HEK293 (cell line): ENCODE results near the gene MED25.

Source experiments
- CTCF ChIA-PET: fragments of 350-600 bp; formaldehyde crosslinking; extraction: SDS; loops from one replicate; lab custom pipeline; 2021; ENCODE audit warnings: antibody characterized with exemption; lab: Yijun Ruan, JAX
- POLR2A ChIA-PET: fragments of 300-600 bp; formaldehyde crosslinking; extraction: SDS; loops from one replicate; lab custom pipeline; 2020; ENCODE audit warnings: antibody characterized with exemption, inconsistent platforms; lab: Yijun Ruan, JAX
- H3K27ac ChIP-seq: fragments of 200-500 bp; sonication (Bioruptor generic); 2 replicates; pipeline ENCODE4 v1.5.1; 2014; ENCODE audit warnings: low read depth, low read length, control low read depth, inconsistent platforms; ENCODE audit errors: extremely low read depth
- H3K36me3 ChIP-seq, 2 experiments: fragments of 200-500 bp in 1 of 2; sonication (Bioruptor generic) in 1 of 2; 1 replicate in 1 of 2; 2 replicates in 1 of 2; pipeline ENCODE4 v1.5.1; 2014 to 2017; ENCODE audit warnings: inconsistent platforms in 2 of 2, low read length in 2 of 2; ENCODE audit not compliant: control insufficient read depth in 2 of 2, insufficient read depth in 1 of 2
- H3K4me1 ChIP-seq: fragments of 200-500 bp; sonication (Bioruptor generic); 2 replicates; pipeline ENCODE4 v1.5.1; 2014; ENCODE audit warnings: mild to moderate bottlenecking, low read length, inconsistent platforms; ENCODE audit not compliant: control insufficient read depth, insufficient read depth
- H3K4me3 ChIP-seq: 2 replicates; pipeline ENCODE4 v1.5.1; 2011; ENCODE audit warnings: low read depth, mild to moderate bottlenecking, control low read depth, low read length, moderate library complexity
- H3K9me3 ChIP-seq: fragments of 200-500 bp; sonication (Bioruptor generic); 2 replicates; pipeline ENCODE4 v1.5.1; 2014; ENCODE audit warnings: low read depth, low read length, inconsistent platforms; ENCODE audit not compliant: control insufficient read depth, insufficient read depth
- KLF17 ChIP-seq: fragments of 450-650 bp; formaldehyde crosslinking; IDR thresholded peaks from 2 replicates; pipeline ENCODE4 v1.5.1; 2016; ENCODE audit warnings: missing biosample characterization, missing genetic modification characterization
- SP7 ChIP-seq: fragments of 450-650 bp; formaldehyde crosslinking; IDR thresholded peaks from 2 replicates; pipeline ENCODE4 v1.5.1; 2016; ENCODE audit warnings: missing biosample characterization, missing genetic modification characterization
- TCF7L2 ChIP-seq: IDR thresholded peaks from 2 replicates; pipeline ENCODE4 v1.6.1; 2011; ENCODE audit warnings: low read depth, mild to moderate bottlenecking, inconsistent platforms, low read length, moderate library complexity, borderline replicate concordance
- WT1 ChIP-seq: fragments of 450-650 bp; formaldehyde crosslinking; IDR thresholded peaks from 2 replicates; pipeline ENCODE4 v1.5.1; 2016; ENCODE audit warnings: missing biosample characterization, missing genetic modification characterization
- ZBTB48 ChIP-seq: fragments of 450-650 bp; formaldehyde crosslinking; IDR thresholded peaks from 2 replicates; pipeline ENCODE4 v1.5.1; 2016; ENCODE audit warnings: missing biosample characterization, missing genetic modification characterization
- ZBTB49 ChIP-seq: fragments of 450-650 bp; formaldehyde crosslinking; IDR thresholded peaks from 2 replicates; pipeline ENCODE4 v1.5.1; 2016; ENCODE audit warnings: missing biosample characterization, missing genetic modification characterization, low read depth
- ZFP41 ChIP-seq: fragments of 450-650 bp; formaldehyde crosslinking; IDR thresholded peaks from 2 replicates; pipeline ENCODE4 v1.5.1; 2016; ENCODE audit warnings: missing biosample characterization, missing genetic modification characterization, borderline replicate concordance
- ZNF121 ChIP-seq: fragments of 450-650 bp; formaldehyde crosslinking; IDR thresholded peaks from 2 replicates; pipeline ENCODE4 v1.5.1; 2016; ENCODE audit warnings: missing biosample characterization, missing genetic modification characterization
- ZNF133 ChIP-seq: fragments of 450-650 bp; formaldehyde crosslinking; IDR thresholded peaks from 2 replicates; pipeline ENCODE4 v1.5.1; 2016; ENCODE audit warnings: missing biosample characterization, missing genetic modification characterization
- ZNF169 ChIP-seq: fragments of 450-650 bp; formaldehyde crosslinking; IDR thresholded peaks from 2 replicates; pipeline ENCODE4 v1.5.1; 2016; ENCODE audit warnings: missing biosample characterization, missing genetic modification characterization
- ZNF174 ChIP-seq: fragments of 450-650 bp; formaldehyde crosslinking; IDR thresholded peaks from 2 replicates; pipeline ENCODE4 v1.5.0; 2017; ENCODE audit warnings: missing biosample characterization, mild to moderate bottlenecking, missing genetic modification characterization
- ZNF184 ChIP-seq: fragments of 450-650 bp; IDR thresholded peaks from 2 replicates; pipeline ENCODE4 v1.5.1; 2018; ENCODE audit warnings: missing biosample characterization, mild to moderate bottlenecking, missing genetic modification characterization
- ZNF239 ChIP-seq: fragments of 450-650 bp; formaldehyde crosslinking; IDR thresholded peaks from 2 replicates; pipeline ENCODE4 v1.5.1; 2016; ENCODE audit warnings: missing biosample characterization, missing genetic modification characterization
- ZNF366 ChIP-seq: fragments of 450-650 bp; formaldehyde crosslinking; conservative IDR thresholded peaks from 2 replicates; pipeline ENCODE4 v1.5.1; 2016; ENCODE audit warnings: missing biosample characterization, missing genetic modification characterization
- ZNF37A ChIP-seq: fragments of 450-650 bp; IDR thresholded peaks from 2 replicates; pipeline ENCODE4 v1.5.1; 2018; ENCODE audit warnings: missing biosample characterization, missing genetic modification characterization
- ZNF561 ChIP-seq: fragments of 450-650 bp; IDR thresholded peaks from 2 replicates; pipeline ENCODE4 v1.5.1; 2018; ENCODE audit warnings: missing biosample characterization, missing genetic modification characterization, borderline replicate concordance
- ZNF585B ChIP-seq: fragments of 450-650 bp; formaldehyde crosslinking; IDR thresholded peaks from 2 replicates; pipeline ENCODE4 v1.5.1; 2016; ENCODE audit warnings: missing biosample characterization, missing genetic modification characterization
- ZNF610 ChIP-seq: fragments of 450-650 bp; formaldehyde crosslinking; IDR thresholded peaks from 2 replicates; pipeline ENCODE4 v1.5.1; 2016; ENCODE audit warnings: missing biosample characterization, missing genetic modification characterization, borderline replicate concordance
- ZNF645 ChIP-seq: fragments of 450-650 bp; formaldehyde crosslinking; IDR thresholded peaks from 2 replicates; pipeline ENCODE4; 2016; ENCODE audit warnings: missing biosample characterization, missing genetic modification characterization
- ZNF654 ChIP-seq: fragments of 450-650 bp; formaldehyde crosslinking; IDR thresholded peaks from 2 replicates; pipeline ENCODE4 v1.5.1; 2016; ENCODE audit warnings: low read depth, missing biosample characterization, missing genetic modification characterization
- ZNF701 ChIP-seq: fragments of 450-650 bp; formaldehyde crosslinking; IDR thresholded peaks from 2 replicates; pipeline ENCODE4 v1.5.1; 2016; ENCODE audit warnings: missing biosample characterization, missing genetic modification characterization
- ZNF747 ChIP-seq: fragments of 450-650 bp; formaldehyde crosslinking; IDR thresholded peaks from 2 replicates; pipeline ENCODE4 v1.5.1; 2016; ENCODE audit warnings: missing biosample characterization, missing genetic modification characterization
- ZNF830 ChIP-seq: fragments of 450-650 bp; IDR thresholded peaks from 2 replicates; pipeline ENCODE4 v1.5.0; 2018; ENCODE audit warnings: missing biosample characterization, missing genetic modification characterization, low read depth, mild to moderate bottlenecking, moderate library complexity
- ZXDB ChIP-seq: fragments of 450-650 bp; formaldehyde crosslinking; IDR thresholded peaks from 2 replicates; pipeline ENCODE4 v1.5.1; 2016; ENCODE audit warnings: missing biosample characterization, missing genetic modification characterization
- TF ChIP-seq, protein P1 (sequence below): fragments of 450-650 bp; formaldehyde crosslinking; IDR thresholded peaks from 2 replicates; pipeline ENCODE4 v1.5.1; 2016; ENCODE audit warnings: missing biosample characterization, missing genetic modification characterization
- TF ChIP-seq, protein P2 (sequence below): fragments of 450-650 bp; formaldehyde crosslinking; IDR thresholded peaks from 2 replicates; pipeline ENCODE4 v1.5.1; 2016; ENCODE audit warnings: missing biosample characterization, missing genetic modification characterization, borderline replicate concordance

The MED25 gene

GRCh38 chr19:49850221-49850486 lies 32.1 kb downstream of the MED25 start:
- peaks cover 17% of the 10 kb centered on the region; the same call in 1 of the 2 replicates for H3K4me1 ChIP-seq
- peak overlapping the region; percentile 76 for H3K4me3 ChIP-seq
- CTCF ChIA-PET: interaction anchor here (0.6 to 2.8 kb wide), 11 partner anchors 13 to 280 kb away, joined by 3 to 13 read pairs (median 4); partner anchors contain the start of gene FUZ
- POLR2A ChIA-PET: interaction anchor here (0.5 to 8.8 kb wide), 17 partner anchors 9 to 354 kb away, joined by 3 to 128 read pairs (median 6); partner anchors contain the start of genes AP2A1, ATF5, FUZ and NUP62
- H3K9me3 ChIP-seq: no peaks in the 10 kb centered on the region
- TF ChIP-seq KLF17 (no peak), ZNF654 (no peak), ZNF366 (tag by site-specific recombination) (no peak), ZNF174 (tag by site-specific recombination) (no peak), ZNF37A (no peak), ZNF169 (tag by site-specific recombination) (no peak), ZNF830 (tag by site-specific recombination) (no peak), ZNF610 (no peak), ZFP41 (tag by site-specific recombination) (no peak), ZNF184 (tag by site-specific recombination) (no peak)
- TF ChIP-seq, protein P1, sequence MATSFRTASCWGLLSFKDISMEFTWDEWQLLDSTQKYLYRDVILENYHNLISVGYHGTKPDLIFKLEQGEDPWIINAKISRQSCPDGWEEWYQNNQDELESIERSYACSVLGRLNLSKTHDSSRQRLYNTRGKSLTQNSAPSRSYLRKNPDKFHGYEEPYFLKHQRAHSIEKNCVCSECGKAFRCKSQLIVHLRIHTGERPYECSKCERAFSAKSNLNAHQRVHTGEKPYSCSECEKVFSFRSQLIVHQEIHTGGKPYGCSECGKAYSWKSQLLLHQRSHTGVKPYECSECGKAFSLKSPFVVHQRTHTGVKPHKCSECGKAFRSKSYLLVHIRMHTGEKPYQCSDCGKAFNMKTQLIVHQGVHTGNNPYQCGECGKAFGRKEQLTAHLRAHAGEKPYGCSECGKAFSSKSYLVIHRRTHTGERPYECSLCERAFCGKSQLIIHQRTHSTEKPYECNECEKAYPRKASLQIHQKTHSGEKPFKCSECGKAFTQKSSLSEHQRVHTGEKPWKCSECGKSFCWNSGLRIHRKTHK: no peak
- TF ChIP-seq, protein P2, sequence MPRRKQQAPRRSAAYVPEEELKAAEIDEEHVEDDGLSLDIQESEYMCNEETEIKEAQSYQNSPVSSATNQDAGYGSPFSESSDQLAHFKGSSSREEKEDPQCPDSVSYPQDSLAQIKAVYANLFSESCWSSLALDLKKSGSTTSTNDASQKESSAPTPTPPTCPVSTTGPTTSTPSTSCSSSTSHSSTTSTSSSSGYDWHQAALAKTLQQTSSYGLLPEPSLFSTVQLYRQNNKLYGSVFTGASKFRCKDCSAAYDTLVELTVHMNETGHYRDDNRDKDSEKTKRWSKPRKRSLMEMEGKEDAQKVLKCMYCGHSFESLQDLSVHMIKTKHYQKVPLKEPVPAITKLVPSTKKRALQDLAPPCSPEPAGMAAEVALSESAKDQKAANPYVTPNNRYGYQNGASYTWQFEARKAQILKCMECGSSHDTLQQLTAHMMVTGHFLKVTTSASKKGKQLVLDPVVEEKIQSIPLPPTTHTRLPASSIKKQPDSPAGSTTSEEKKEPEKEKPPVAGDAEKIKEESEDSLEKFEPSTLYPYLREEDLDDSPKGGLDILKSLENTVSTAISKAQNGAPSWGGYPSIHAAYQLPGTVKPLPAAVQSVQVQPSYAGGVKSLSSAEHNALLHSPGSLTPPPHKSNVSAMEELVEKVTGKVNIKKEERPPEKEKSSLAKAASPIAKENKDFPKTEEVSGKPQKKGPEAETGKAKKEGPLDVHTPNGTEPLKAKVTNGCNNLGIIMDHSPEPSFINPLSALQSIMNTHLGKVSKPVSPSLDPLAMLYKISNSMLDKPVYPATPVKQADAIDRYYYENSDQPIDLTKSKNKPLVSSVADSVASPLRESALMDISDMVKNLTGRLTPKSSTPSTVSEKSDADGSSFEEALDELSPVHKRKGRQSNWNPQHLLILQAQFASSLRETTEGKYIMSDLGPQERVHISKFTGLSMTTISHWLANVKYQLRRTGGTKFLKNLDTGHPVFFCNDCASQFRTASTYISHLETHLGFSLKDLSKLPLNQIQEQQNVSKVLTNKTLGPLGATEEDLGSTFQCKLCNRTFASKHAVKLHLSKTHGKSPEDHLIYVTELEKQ: no peak
- peaks cover 0 to 12% of the 10 kb centered on the region in 2 experiments; a peak in 2 of 3 replicates for H3K36me3 ChIP-seq
- H3K27ac ChIP-seq: peak overlapping the region; percentile 99; the same call in 1 of the 2 replicates

- POLR2A ChIA-PET: interaction anchor here (0.5 to 8.8 kb wide), 20 partner anchors 8 to 355 kb away, joined by 3 to 128 read pairs (median 4); partner anchors contain the start of genes AP2A1, ATF5, FUZ and MED25
- CTCF ChIA-PET: interaction anchor here (0.6 to 1.7 kb wide), 10 partner anchors 13 to 281 kb away, joined by 3 to 7 read pairs (median 4); partner anchors contain the start of gene FUZ
- Histone ChIP-seq H3K36me3 (peaks cover 0 to 18% of the 10 kb centered on the region in 2 experiments; a peak in 2 of 3 replicates), H3K4me3 (peak within 1 kb of the TSS; percentile 76), H3K9me3 (no peaks in the 10 kb centered on the region), H3K27ac (peak within 1 kb of the TSS; percentile 99), H3K4me1 (peaks cover 17% of the 10 kb centered on the region; the same call in 1 of the 2 replicates)
- TF ChIP-seq SP7 (tag by site-specific recombination) (peak; percentile 87), ZXDB (peak; percentile 98), ZBTB48 (tag by site-specific recombination) (peak; percentile 96), ZNF239 (tag by site-specific recombination) (peak; percentile 79), ZNF645 (tag by site-specific recombination) (no peak), ZBTB49 (tag by site-specific recombination) (no peak), ZNF747 (tag by site-specific recombination) (no peak), WT1 (peak; percentile 65; the same call in 1 of the 2 replicates), ZNF561 (tag by site-specific recombination) (peak; percentile 97), ZNF701 (no peak), ZNF585B (tag by site-specific recombination) (no peak), TCF7L2 (no peak), ZNF121 (0 out of 2 replicates have a peak, but pooled peaks have one; percentile 24), ZNF133 (tag by site-specific recombination) (no peak)
These were observed 32.6 kb downstream of the MED25 start, which contains the start of gene PTOV1 for GRCh38 chr19:49850487-49851342. TSS of gene PTOV1 (plus strand) at chr19:49851159.
